Measurements from ENCODE around the gene YEATS4. TPM values are rescaled to one million over a fixed set of nuclear protein-coding genes. Genes with fewer than 3 reads are reported as not detected.
A peak's percentile ranks its signal among the peaks of the same experiment; 100 is the strongest.

The YEATS4 gene
- total RNA-seq, 4 donors from 2014 or later: 9.6 to 48.7 (median 16.6) TPM

- WGBS, 2 donors (ENCODE audit: low coverage in 1 of 2): 25 to 30% methylated on average over 4 of the region's 4 CpGs
- Histone ChIP-seq H3K4me3 (no peak overlapping the region), H3K36me3 (peaks cover 0 to 5% of the 10 kb centered on the region in 2 donors), H3K27me3 (no peaks in the 10 kb centered on the region), H3K27ac (no peak overlapping the region), H3K9me3 (no peaks in the 10 kb centered on the region), H3K4me1 (no peaks in the 10 kb centered on the region)
- ATAC-seq: peak; percentile 53
- TF ChIP-seq, protein P1, sequence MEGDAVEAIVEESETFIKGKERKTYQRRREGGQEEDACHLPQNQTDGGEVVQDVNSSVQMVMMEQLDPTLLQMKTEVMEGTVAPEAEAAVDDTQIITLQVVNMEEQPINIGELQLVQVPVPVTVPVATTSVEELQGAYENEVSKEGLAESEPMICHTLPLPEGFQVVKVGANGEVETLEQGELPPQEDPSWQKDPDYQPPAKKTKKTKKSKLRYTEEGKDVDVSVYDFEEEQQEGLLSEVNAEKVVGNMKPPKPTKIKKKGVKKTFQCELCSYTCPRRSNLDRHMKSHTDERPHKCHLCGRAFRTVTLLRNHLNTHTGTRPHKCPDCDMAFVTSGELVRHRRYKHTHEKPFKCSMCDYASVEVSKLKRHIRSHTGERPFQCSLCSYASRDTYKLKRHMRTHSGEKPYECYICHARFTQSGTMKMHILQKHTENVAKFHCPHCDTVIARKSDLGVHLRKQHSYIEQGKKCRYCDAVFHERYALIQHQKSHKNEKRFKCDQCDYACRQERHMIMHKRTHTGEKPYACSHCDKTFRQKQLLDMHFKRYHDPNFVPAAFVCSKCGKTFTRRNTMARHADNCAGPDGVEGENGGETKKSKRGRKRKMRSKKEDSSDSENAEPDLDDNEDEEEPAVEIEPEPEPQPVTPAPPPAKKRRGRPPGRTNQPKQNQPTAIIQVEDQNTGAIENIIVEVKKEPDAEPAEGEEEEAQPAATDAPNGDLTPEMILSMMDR (IDR thresholded peaks at IDR 0.05): no peak
- no peak for TF ChIP-seq EP300 (IDR thresholded peaks at IDR 0.05)
- no peak for TF ChIP-seq POLR2A (IDR thresholded peaks at IDR 0.05)
- TF ChIP-seq POLR2AphosphoS5 (IDR thresholded peaks at IDR 0.05): no peak
Measured at GRCh38 chr12:69405566-69405865, 46.0 kb downstream of the YEATS4 start.

DNA sequence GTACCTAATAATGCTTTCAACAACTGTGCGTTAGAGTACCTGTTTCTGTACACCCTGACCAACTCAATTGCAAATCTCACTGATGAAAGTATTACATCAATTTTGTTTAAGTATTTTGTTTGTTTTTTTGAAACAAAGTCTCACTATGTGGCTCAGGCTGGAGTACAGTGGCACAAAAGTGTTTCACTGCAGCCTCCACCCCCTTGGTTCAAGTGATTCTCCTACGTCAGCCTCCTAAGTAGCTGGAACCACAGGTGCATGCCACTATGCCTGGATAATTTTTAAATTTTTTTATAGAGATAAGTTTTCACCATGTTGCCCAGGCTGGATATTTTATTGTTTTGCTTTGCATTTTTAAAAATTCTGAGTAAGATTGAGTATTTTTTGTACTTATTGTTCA, 46.7 kb downstream of the YEATS4 start:
- no peak overlapping the region for H3K4me3 ChIP-seq
- H3K36me3 ChIP-seq: peaks cover 0 to 5% of the 10 kb centered on the region in 2 donors
- H3K27me3 ChIP-seq: no peaks in the 10 kb centered on the region
- TF ChIP-seq POLR2AphosphoS5 (IDR thresholded peaks at IDR 0.05): no peak
- TF ChIP-seq POLR2A (IDR thresholded peaks at IDR 0.05): no peak
- TF ChIP-seq, protein P1 (IDR thresholded peaks at IDR 0.05): no peak
- 100% methylated on average over 2 of the region's 2 CpGs for WGBS, 2 donors (ENCODE audit: low coverage in 1 of 2)
- H3K27ac ChIP-seq: no peak overlapping the region
- no peak for ATAC-seq
- no peaks in the 10 kb centered on the region for H3K4me1 ChIP-seq
- no peaks in the 10 kb centered on the region for H3K9me3 ChIP-seq

DNA sequence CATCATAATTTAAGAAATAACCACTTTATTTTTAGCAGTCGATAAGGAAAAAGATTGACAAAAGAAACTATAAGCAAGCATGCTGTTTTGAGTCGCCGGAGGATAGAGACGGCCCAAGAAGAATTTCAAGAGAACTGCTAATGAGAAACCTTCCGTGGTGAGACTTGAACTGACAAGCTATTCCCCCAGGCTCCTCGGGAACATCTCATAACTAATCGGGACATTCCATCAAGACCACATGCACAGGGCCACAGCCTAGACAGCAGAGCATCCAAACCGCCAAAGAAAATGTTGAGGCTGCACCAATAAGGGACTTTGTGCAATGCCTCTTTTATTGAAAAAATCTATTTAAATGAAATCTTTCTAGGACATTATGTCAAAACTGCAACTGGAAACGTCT, 51.0 kb downstream of the YEATS4 start:
- TF ChIP-seq, protein P1 (IDR thresholded peaks at IDR 0.05): no peak
- TF ChIP-seq EP300 (IDR thresholded peaks at IDR 0.05) (no peak), POLR2A (IDR thresholded peaks at IDR 0.05) (no peak), POLR2AphosphoS5 (IDR thresholded peaks at IDR 0.05) (no peak)
- Histone ChIP-seq H3K4me3 (no peak overlapping the region), H3K36me3 (peaks cover 0 to 8% of the 10 kb centered on the region in 2 donors), H3K27me3 (no peaks in the 10 kb centered on the region), H3K27ac (no peak overlapping the region), H3K4me1 (peaks cover 0 to 2% (median 0%) of the 10 kb centered on the region in 3 donors), H3K9me3 (no peaks in the 10 kb centered on the region)
- no peak for ATAC-seq
- WGBS, 2 donors (ENCODE audit: low coverage in 1 of 2): 71 to 87% methylated on average over 6 to 9 of the region's 9 CpGs

DNA sequence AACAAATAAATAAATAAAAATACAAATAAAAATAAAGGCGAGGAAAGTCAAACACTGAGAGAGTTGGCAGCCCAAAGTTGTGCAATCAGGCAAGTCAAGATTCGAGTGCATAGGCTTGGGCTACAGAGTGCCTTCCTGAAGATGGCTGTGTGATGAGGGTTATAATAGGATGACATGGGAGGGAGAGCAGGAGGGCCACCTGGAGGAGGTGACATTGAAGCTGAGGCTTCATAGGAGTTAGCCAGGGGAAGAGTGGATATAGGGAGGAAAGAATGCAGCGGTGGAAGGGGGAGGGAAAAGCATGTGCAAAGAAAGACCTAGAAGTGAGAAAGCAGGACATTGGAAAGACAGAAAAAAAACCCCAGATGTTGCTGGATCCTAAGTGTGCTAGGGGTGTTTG, 53.1 kb downstream of the YEATS4 start:
- TF ChIP-seq POLR2AphosphoS5 (IDR thresholded peaks at IDR 0.05) (no peak), EP300 (IDR thresholded peaks at IDR 0.05) (no peak), POLR2A (IDR thresholded peaks at IDR 0.05) (no peak)
- TF ChIP-seq, protein P1 (IDR thresholded peaks at IDR 0.05): no peak
- no peak overlapping the region for H3K4me3 ChIP-seq
- H3K27me3 ChIP-seq: no peaks in the 10 kb centered on the region
- H3K9me3 ChIP-seq: no peaks in the 10 kb centered on the region
- H3K4me1 ChIP-seq: peaks cover 0 to 12% (median 4%) of the 10 kb centered on the region in 3 donors
- WGBS, 2 donors (ENCODE audit: low coverage in 1 of 2): 85 to 89% methylated on average over 2 to 3 of the region's 3 CpGs
- H3K36me3 ChIP-seq: peaks cover 0 to 8% of the 10 kb centered on the region in 2 donors
- no peak for ATAC-seq
- no peak overlapping the region for H3K27ac ChIP-seq

DNA sequence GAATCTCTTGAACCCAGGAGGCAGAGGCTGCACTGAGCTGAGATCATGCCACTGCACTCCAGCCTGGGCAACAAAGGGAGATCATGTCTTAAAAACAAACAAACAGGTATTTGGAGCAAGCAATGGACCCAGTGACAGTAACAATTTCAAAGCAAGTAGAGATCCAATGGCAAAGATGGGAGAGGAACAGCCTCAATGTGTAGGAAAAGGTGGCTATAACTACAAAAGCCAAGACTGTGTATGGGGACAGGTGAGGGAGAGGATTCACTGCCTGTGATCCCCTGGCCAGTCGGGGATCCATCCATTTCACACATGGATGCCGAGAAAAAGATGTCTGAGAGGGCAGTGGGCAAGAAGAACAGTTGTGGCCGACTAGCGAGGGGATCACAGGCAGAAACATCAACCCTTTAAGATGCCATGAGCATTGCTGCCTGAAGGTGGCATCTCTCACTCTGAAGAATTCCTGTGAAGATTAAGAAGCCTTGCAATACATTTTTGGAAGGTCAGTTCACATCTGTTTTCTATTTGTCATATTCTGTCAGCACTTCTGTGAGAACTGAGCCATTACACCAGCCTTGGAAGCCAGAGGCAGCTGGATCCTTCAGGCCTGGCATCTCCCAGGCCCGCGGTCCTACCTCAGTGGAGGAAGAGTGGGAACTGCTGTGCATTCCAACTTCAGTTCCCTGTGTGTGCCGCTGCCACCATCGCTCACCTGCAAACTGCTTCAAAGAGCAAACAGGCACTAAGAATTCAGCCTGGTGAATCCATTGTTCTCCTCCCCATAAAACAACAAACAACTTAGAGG, 56.1 kb downstream of the YEATS4 start:
- 7 to 28% methylated on average over 6 to 7 of the region's 8 CpGs for WGBS, 2 donors (ENCODE audit: low coverage in 1 of 2)
- Histone ChIP-seq H3K27me3 (no peaks in the 10 kb centered on the region), H3K4me1 (peaks cover 0 to 12% (median 4%) of the 10 kb centered on the region in 3 donors), H3K36me3 (peaks cover 0 to 3% of the 10 kb centered on the region in 2 donors), H3K27ac (peak overlapping the region in 3 of 4 donors; percentile 9 to 53 (median 25)), H3K4me3 (no peak overlapping the region), H3K9me3 (no peaks in the 10 kb centered on the region)
- TF ChIP-seq, protein P1 (IDR thresholded peaks at IDR 0.05): peak; percentile 65 to 91 (median 85)
- no peak for TF ChIP-seq EP300 (IDR thresholded peaks at IDR 0.05)
- no peak for TF ChIP-seq POLR2A (IDR thresholded peaks at IDR 0.05)
- TF ChIP-seq POLR2AphosphoS5 (IDR thresholded peaks at IDR 0.05): peak; percentile 96
- peak; percentile 87 for ATAC-seq

Data from gastroesophageal sphincter (tissue), 4 donors.